Breast epithelium (tissue), 4 donors: ENCODE data around the gene VCL. TPM values are rescaled to one million over a fixed set of nuclear protein-coding genes. Genes with fewer than 3 reads are reported as not detected.

Source experiments
- DNase-seq, 2 donors: peaks; one replicate each; pipeline ENCODE4 v3.0.0-alpha.2; 2019; ENCODE audit warnings: low spot score in 2 of 2
- H3K27ac ChIP-seq, 2 donors: fragments of 200-600 bp; sonication (generic) in 1 of 2; one replicate each; pipeline ENCODE4 v1.5.1; 2016 to 2019; ENCODE audit warnings: mild to moderate bottlenecking in 1 of 2
- H3K27me3 ChIP-seq, 2 donors: fragments of 200-600 bp; sonication (generic) in 1 of 2; one replicate each; pipeline versions ENCODE4 v1.5.1 to v1.6.0; 2017 to 2019; ENCODE audit warnings: control low read depth in 1 of 2, mild to moderate bottlenecking in 1 of 2
- H3K36me3 ChIP-seq: fragments of 200-600 bp; one replicate; pipeline ENCODE4 v1.5.1; 2019
- H3K4me1 ChIP-seq, 2 donors: fragments of 200-600 bp; sonication (generic); one replicate each; pipeline ENCODE4 v1.5.1; 2016 to 2019; ENCODE audit warnings: control low read depth in 1 of 2
- H3K4me3 ChIP-seq, 3 donors: fragments of 200-600 bp; sonication (generic); 1 replicate in 2 of 3; 2 replicates in 1 of 3; pipeline ENCODE4 v1.5.1; 2016 to 2019; ENCODE audit warnings: mild to moderate bottlenecking in 3 of 3, moderate library complexity in 2 of 3
- H3K9me3 ChIP-seq, 2 donors: fragments of 200-600 bp; sonication (generic) in 1 of 2; one replicate each; pipeline ENCODE4 v1.5.1; 2016 to 2019; ENCODE audit warnings: control low read depth in 1 of 2
- CTCF ChIP-seq, 3 donors: fragments of 450-650 bp; IDR thresholded peaks; one replicate each; pipeline ENCODE4 v1.5.1; 2016 to 2017; ENCODE audit warnings: antibody characterized with exemption in 3 of 3, mild to moderate bottlenecking in 3 of 3, moderate library complexity in 3 of 3
- POLR2A ChIP-seq: fragments of 450-650 bp; IDR thresholded peaks from one replicate; pipeline ENCODE4 v1.6.1; 2016; ENCODE audit warnings: antibody characterized with exemption, mild to moderate bottlenecking, moderate library complexity
- POLR2AphosphoS5 ChIP-seq, 3 donors: sonication (generic); formaldehyde crosslinking; IDR thresholded peaks; one replicate each; pipeline ENCODE4 v1.6.1; 2017; ENCODE audit warnings: antibody characterized with exemption in 3 of 3
- intact Hi-C: fragments of 100-400 bp; cut with DNase I; formaldehyde crosslinking; loops from one replicate; pipeline ENCODE4 v1.15.1; 2023; ENCODE audit warnings: low total_unique reads
- total RNA-seq, 3 donors: library from RNA; depleted of rRNA; stranded (reverse); fragments of >200 nt; gene quantifications; one replicate each; pipeline ENCODE4 v1.1.0, GENCODE V29; 2016

VCL gene
- total RNA-seq, 3 donors from 2014 or later: 73.1 to 95.0 (median 77.6) TPM

- Histone ChIP-seq H3K27me3 (no peaks in the 10 kb centered on the region), H3K27ac (no peak overlapping the region), H3K4me3 (no peak overlapping the region), H3K9me3 (no peaks in the 10 kb centered on the region), H3K4me1 (no peaks in the 10 kb centered on the region), H3K36me3 (no peaks in the 10 kb centered on the region)
- TF ChIP-seq POLR2AphosphoS5 (IDR thresholded peaks at IDR 0.05) (no peak), CTCF (IDR thresholded peaks at IDR 0.05) (no peak), POLR2A (no peak)
- no peak for DNase-seq
- intact Hi-C loops: no loop called here
These were observed 73.2 kb downstream of the VCL start for GRCh38 chr10:74071157-74071556.

DNA sequence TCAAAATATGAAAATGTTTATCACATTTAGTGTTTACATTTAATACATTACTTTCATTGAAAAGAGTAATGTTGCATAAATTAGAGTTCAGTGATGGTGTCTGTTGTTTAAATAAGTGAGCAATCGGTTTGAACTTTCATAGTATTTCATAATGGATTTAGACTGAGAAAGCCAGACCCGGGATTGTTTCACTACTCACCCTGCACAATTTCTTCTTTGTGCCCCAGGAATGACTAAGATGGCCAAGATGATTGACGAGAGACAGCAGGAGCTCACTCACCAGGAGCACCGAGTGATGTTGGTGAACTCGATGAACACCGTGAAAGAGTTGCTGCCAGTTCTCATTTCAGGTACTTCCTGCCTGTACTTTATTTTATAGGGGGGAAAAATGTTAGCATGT lies 74.6 kb downstream of the VCL start:
- intact Hi-C loops: no loop called here

DNA sequence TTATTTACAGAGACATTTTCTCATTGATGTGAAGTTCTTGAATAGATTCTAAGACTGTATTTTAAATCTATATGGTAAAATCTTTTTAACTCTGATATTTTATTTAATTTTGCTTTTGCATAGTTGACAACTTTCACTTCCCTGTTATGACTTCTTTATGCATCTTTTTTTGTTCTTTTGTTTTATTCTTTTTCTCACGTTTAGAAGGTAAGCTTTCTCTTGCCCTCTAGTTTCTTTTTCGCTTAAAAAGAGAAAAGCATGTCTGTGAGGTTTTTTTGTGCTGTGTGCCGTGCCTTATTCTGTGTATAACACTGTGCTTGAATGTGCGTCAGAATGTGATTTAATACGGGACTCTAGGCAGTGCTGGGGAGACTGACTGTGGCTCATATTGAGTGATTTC lies 78.0 kb downstream of the VCL start:
- H3K4me3 ChIP-seq: no peak overlapping the region
- intact Hi-C loops: no loop called here
- TF ChIP-seq POLR2A (no peak), CTCF (IDR thresholded peaks at IDR 0.05) (no peak), POLR2AphosphoS5 (IDR thresholded peaks at IDR 0.05) (no peak)
- H3K9me3 ChIP-seq: no peaks in the 10 kb centered on the region
- no peaks in the 10 kb centered on the region for H3K27me3 ChIP-seq
- no peaks in the 10 kb centered on the region for H3K4me1 ChIP-seq
- no peak for DNase-seq
- no peaks in the 10 kb centered on the region for H3K36me3 ChIP-seq
- H3K27ac ChIP-seq: no peak overlapping the region

More for the DNA sequence above, 74.6 kb downstream of the VCL start:
- Histone ChIP-seq H3K27me3 (no peaks in the 10 kb centered on the region), H3K4me1 (no peaks in the 10 kb centered on the region), H3K9me3 (no peaks in the 10 kb centered on the region), H3K36me3 (no peaks in the 10 kb centered on the region), H3K4me3 (no peak overlapping the region), H3K27ac (no peak overlapping the region)
- no peak for DNase-seq
- TF ChIP-seq CTCF (IDR thresholded peaks at IDR 0.05) (no peak), POLR2A (no peak), POLR2AphosphoS5 (IDR thresholded peaks at IDR 0.05) (no peak)

- intact Hi-C loops: no loop called here
- TF ChIP-seq POLR2A: no peak
- TF ChIP-seq CTCF (IDR thresholded peaks at IDR 0.05): no peak
- no peak for TF ChIP-seq POLR2AphosphoS5 (IDR thresholded peaks at IDR 0.05)
These were observed 79.0 kb downstream of the VCL start for GRCh38 chr10:74076961-74077360.

DNA sequence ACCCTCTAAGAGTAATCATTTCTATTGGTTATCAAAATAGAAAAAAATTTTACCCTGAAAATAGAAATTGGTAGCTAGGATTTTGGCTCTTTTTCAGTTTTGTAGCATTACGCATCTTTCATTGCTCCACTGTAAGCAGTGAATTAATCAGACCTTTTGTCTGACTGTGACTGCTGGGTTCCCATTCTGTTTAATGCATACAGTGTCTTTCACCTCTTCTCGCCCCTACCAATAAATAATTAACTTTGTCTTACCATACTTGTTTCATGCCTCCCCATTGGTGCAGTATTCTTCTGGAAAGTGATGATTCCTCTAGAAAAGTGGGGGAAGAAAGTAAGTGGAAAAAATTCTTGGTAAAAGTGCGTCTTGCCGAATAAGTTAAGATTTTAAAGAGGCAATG lies 79.5 kb downstream of the VCL start:
- Histone ChIP-seq H3K4me1 (no peaks in the 10 kb centered on the region), H3K27me3 (no peaks in the 10 kb centered on the region), H3K36me3 (no peaks in the 10 kb centered on the region), H3K4me3 (no peak overlapping the region), H3K27ac (no peak overlapping the region), H3K9me3 (no peaks in the 10 kb centered on the region)
- no peak for TF ChIP-seq CTCF (IDR thresholded peaks at IDR 0.05)
- no peak for TF ChIP-seq POLR2A
- TF ChIP-seq POLR2AphosphoS5 (IDR thresholded peaks at IDR 0.05): no peak
- DNase-seq: no peak
- intact Hi-C loops: no loop called here

More at GRCh38 chr10:74076961-74077360, 79.0 kb downstream of the VCL start:
- Histone ChIP-seq H3K36me3 (no peaks in the 10 kb centered on the region), H3K4me1 (no peaks in the 10 kb centered on the region), H3K4me3 (no peak overlapping the region), H3K27me3 (no peaks in the 10 kb centered on the region), H3K27ac (no peak overlapping the region), H3K9me3 (no peaks in the 10 kb centered on the region)
- no peak for DNase-seq
